G401.6 (cell line): ENCODE data around the gene ENG.
"Not testable (repeated sequence)": the region's sequence is repeated elsewhere in the genome, so short reads cannot be mapped to it uniquely, and the experiment has no call there.

Experiments used
- FAIRE-seq: peaks from 2 replicates; lab custom pipeline; 2012; peaks lifted over from hg19 to GRCh38; lab: Jason Lieb, UNC

Gene ENG

GRCh38 chr9:127841087-127841835 lies 13.2 kb downstream of the ENG start:
- no peak for FAIRE-seq

GRCh38 chr9:127838375-127839078 lies 15.9 kb downstream of the ENG start:
- no peak for FAIRE-seq

- no peak for FAIRE-seq
These were observed 17.1 kb downstream of the ENG start for GRCh38 chr9:127837346-127837745.

- not testable (repeated sequence) for FAIRE-seq
These were observed 17.9 kb downstream of the ENG start for GRCh38 chr9:127836561-127836960.

- FAIRE-seq = no peak
These were observed 18.4 kb downstream of the ENG start for GRCh38 chr9:127835991-127836516.

- no peak for FAIRE-seq
These were observed 20.9 kb downstream of the ENG start for GRCh38 chr9:127833555-127833954.

GRCh38 chr9:127832248-127832647 lies 22.2 kb downstream of the ENG start:
- no peak for FAIRE-seq

- no peak for FAIRE-seq
These were observed 25.1 kb downstream of the ENG start for GRCh38 chr9:127829205-127829906.

- no peak for FAIRE-seq
These were observed 26.0 kb downstream of the ENG start for GRCh38 chr9:127828262-127829031.

- no peak for FAIRE-seq
These were observed 28.1 kb downstream of the ENG start for GRCh38 chr9:127826253-127826913.

- no peak for FAIRE-seq
These were observed 29.0 kb downstream of the ENG start for GRCh38 chr9:127825319-127826051.

GRCh38 chr9:127822108-127822507 lies 32.4 kb downstream of the ENG start:
- no peak for FAIRE-seq

- no peak for FAIRE-seq
These were observed 35.9 kb downstream of the ENG start for GRCh38 chr9:127818574-127818973.

- no peak for FAIRE-seq
These were observed 36.5 kb downstream of the ENG start for GRCh38 chr9:127817881-127818434.

GRCh38 chr9:127816728-127817127 lies 37.7 kb downstream of the ENG start:
- FAIRE-seq = no peak

GRCh38 chr9:127816362-127816725 lies 38.1 kb downstream of the ENG start:
- FAIRE-seq = no peak

GRCh38 chr9:127815512-127816361 lies 38.7 kb downstream of the ENG start:
- FAIRE-seq = no peak

- FAIRE-seq = no peak
These were observed 39.6 kb downstream of the ENG start for GRCh38 chr9:127814619-127815511.
